HG03064 (cell line): Measurements from ENCODE around the gene ZNF416.
A peak's percentile ranks its signal among the peaks of the same experiment; 100 is the strongest.

ENCODE experiments used
- ATAC-seq: cut with Tn5 transposase; IDR thresholded peaks from one replicate; pipeline ENCODE4 v1.9.1; 2021; ENCODE audit warnings: low read depth; ENCODE audit not compliant: unreplicated experiment

Gene ZNF416

DNA sequence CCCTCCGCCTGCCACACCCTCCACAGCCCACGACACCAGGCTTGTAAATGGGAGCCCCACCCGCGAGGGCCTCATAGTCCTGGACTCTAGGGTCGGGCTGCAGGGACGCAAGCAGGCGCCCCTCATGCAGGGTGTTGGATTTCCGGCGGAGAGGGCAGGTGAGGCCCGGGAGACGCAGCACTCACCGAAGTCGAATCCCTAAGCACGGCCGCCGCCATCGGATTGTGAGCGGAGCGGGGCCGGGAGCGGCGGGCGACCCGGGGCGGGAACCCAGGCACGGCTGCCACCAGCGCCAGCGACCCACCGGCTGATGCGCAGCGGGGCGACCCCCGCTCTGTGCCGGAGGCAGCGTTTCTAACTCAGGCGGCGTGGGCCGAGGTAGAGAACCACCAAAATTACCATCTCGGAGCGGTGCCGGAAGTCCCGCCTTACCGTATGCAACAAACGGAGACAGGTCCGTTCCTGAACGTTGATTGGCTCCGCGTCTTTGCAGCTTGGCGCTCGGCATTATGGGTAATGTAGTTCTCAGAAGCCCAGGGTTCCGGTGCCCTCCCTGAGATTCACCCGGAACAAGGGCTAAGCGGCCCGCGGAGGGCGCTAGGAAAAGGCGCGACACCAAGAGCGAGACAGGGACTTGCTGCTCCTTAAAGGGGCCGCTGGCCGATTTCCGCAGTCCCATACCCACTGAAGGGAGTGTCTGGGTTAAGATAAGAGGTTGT, at the start of gene ZNF416:
Gene ZNF416 (minus strand): TSS at position 425 of the 719 bp plus-strand sequence. CDS start 207 bp downstream, at position 218.
- peak; percentile 77 for ATAC-seq

DNA sequence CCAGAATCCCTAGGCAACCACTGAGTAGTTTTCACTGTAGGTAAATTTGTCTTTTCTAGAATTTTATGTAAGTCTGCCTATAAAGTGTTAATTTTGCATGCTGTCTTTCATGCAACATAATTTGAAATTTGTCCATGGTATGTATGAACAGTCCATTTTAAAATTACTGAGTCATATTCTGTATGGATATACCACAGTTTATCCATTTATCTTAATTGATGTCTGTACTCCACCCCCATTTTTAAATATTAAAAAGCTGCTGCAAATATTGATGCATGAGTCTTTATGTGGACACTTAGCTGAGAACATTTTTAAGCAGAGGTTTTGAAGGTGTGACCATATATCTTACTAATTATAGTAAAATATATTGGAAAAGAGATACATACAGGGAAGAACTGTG, 44.4 kb upstream of the ZNF416 start:
- no peak for ATAC-seq

DNA sequence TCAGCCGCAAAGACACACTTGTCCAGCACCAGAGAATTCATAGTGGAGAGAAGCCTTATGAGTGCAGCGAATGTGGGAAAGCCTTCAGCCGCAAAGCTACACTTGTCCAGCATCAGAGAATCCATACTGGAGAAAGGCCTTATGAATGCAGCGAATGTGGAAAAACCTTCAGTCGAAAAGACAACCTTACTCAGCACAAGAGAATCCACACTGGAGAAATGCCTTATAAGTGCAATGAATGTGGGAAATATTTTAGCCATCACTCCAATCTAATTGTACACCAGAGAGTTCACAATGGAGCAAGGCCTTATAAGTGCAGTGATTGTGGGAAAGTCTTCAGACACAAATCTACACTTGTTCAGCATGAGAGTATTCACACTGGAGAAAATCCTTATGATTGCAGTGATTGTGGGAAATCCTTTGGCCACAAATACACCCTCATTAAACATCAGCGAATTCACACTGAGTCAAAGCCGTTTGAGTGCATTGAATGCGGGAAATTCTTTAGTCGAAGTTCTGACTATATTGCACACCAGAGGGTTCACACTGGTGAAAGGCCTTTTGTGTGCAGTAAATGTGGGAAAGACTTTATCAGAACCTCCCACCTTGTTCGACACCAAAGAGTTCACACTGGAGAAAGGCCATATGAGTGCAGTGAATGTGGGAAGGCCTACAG, 42.1 kb upstream of the ZNF416 start:
- ATAC-seq = no peak

DNA sequence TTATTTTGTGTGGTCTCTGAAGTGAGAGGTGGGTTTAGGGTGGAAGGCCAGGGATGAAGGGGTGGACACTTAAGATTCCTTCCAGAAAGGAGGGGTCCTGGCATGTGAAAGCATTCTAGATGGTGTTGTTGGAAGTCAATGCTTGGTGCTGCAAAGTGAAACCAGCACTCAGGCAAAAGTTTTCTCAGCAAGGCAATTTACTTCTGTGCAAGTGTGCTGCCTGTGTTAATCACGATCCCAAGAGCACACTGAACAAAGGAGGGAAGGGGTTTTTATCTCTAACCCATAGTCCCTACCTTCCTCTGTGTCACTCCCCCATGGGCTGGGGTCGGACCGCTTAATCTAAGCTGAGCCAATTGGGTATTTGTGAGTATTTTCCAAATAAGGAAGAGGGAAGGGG, 36.6 kb upstream of the ZNF416 start:
- no peak for ATAC-seq

DNA sequence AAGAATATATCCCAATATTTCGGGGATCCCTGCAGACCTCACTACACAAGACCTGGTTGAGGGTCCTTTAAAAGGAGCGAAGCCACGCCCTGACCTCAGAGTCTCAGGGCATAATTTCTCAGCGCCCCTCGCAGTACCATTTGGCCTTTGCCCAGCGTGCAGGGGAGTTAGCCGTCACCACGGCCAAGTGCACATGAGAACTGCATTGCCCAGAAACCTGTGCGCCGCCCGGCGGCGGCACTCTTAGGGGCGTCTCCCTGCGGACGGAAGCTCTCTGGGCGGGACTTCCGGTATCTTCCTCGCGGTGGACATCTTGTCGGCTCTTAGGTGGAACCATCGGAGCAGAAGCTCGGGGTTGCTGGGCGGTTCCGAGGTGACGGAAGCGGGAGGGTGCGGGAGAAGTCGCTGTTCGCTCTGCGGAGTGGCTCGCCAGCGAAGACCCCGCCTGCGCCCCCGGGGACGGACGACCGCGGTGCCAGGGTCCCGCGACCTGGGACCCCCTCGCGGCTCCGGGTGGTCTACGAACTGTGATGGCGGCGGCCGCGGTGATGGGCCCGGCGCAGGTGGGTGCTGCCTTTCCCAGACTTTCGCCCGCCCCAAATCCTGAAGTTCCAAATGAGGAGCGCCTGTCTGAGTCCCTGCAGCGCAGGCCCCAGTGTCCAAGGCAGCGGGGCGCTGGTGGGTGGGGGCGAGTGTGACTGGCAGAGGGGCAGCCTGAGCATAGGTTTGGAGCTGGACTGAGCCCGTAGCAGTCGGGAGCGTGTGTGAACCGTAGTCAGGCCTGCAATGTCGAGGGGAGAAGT, 35.4 kb upstream of the ZNF416 start, which contains the start of gene ZNF134:
Gene ZNF134 (plus strand): TSS at position 302 of the 803 bp plus-strand sequence. CDS start 5,227 bp downstream, outside the sequence.
- peak; percentile 89 for ATAC-seq

- no peak for ATAC-seq
Measured at GRCh38 chr19:57611113-57611512, 32.4 kb upstream of the ZNF416 start.

DNA sequence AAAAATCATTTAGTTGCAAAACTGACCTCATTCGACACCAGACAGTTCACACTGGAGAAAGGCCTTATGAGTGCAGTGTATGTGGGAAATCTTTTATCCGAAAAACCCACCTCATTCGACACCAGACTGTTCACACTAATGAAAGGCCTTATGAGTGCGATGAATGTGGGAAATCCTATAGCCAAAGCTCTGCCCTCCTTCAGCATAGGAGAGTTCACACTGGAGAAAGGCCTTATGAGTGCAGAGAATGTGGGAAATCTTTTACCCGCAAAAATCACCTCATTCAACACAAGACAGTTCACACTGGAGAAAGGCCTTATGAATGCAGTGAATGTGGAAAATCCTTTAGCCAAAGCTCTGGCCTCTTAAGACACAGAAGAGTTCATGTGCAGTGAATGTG, 28.2 kb upstream of the ZNF416 start:
- ATAC-seq = no peak

DNA sequence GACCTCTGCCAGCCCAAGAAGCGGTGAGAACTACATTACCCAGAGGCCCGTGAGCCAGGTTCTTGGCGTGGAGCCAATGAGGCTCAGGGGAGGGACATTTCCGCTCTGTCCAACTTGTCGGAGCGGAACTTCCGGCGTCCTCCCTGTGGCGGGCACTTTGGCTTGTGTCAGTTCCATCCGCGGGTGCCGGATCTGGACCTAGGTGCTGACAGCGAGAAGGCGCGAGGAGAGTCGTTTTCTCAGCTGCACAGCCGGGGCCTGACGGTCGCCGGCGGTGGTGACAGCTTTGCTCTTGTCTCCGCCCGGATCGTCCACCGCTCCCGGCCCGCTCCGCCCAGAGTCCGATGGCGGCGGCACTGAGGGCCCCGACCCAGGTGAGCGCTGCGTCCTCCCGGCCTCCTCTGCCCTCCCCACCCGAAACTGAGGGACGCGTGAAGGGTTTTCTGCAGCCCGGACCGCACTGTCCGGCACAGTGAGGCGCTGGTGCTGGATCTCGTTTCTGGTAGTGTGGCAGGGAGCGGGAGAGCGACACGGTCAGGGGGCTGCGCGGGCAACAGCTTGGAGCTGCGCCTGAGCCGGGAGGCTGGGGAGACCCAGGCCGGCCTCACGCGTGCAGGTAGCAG, 21.2 kb upstream of the ZNF416 start, which contains the start of gene ZNF530:
Gene ZNF530 (plus strand): TSS at position 125 of the 623 bp plus-strand sequence. CDS start 4,461 bp downstream, outside the sequence.
- ATAC-seq = peak; percentile 94

- ATAC-seq = no peak
Measured at GRCh38 chr19:57599377-57599760, 20.7 kb upstream of the ZNF416 start.

- ATAC-seq = no peak
Measured at GRCh38 chr19:57587529-57587928, 8.8 kb upstream of the ZNF416 start.

DNA sequence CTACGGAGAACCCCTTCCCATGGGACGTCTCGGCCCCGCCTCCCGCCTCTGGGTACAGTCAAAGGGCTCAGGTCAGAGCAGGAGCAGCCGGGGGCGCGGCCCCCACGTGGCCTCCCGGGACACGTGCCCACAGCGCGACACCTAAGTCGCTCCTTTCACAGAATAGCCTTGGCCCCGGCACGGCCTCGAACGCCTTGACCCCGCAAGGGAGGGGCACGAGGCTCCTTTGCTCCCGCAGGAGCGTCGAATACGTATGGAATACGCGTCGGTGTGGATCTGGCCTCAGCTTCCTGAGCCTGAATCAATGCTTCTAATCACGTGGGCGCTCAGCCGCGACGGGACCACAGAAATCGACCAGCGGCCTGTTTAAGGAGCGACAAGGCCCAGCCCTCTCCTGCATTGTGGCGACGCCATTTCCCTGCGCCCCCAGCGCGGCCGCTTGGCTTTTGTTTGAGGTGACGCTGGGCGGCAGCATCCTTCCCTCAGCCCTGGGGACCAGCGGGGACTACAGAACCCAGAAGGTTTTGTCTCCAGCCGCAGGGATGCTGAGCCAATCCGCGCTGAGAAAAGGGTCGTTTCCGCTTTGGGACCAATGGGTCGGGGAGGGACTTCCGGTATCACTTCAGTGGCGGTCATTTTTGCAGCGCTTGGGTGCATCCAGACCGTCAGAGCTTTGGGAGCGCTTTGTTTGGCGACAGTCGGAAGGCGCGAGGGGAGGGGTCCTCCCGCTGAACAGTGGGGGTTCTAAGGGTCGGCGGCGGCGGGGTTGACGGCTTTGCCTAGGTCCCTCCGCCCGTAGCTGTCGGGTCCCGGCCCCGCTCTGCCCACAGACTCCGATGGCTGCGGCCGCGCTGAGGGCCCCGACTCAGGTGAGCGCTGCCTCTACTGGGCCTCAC, 5.1 kb upstream of the ZNF416 start, which contains the start of gene ZIK1:
Gene ZIK1 (plus strand): TSS at position 625 of the 896 bp plus-strand sequence. CDS start 212 bp downstream, at position 837.
- peak; percentile 77 for ATAC-seq

GRCh38 chr19:57583104-57583520, 4.4 kb upstream of the ZNF416 start:
- ATAC-seq = no peak

GRCh38 chr19:57576661-57577060, 2.0 kb downstream of the ZNF416 start:
- ATAC-seq = no peak

- no peak for ATAC-seq
Measured at GRCh38 chr19:57572415-57572947, 6.2 kb downstream of the ZNF416 start.

DNA sequence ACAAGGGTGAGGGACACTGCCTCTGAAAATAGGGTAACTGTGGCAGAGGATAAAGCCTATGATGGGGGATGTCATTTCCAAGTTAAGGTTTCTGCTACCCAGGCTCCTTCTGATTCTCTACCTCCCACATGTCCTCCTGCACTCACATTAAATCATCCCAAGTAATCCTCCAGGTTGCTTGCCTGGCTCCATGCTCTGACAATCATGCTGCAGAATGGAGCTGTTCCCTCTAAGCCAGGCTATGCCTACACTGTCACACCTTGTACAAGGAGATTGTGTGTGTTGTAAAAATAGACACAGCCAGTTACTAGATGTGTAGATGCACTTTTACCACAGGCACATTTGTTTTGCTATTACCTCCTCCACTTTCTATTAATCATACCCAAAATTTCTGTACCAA, 8.0 kb downstream of the ZNF416 start:
- no peak for ATAC-seq

DNA sequence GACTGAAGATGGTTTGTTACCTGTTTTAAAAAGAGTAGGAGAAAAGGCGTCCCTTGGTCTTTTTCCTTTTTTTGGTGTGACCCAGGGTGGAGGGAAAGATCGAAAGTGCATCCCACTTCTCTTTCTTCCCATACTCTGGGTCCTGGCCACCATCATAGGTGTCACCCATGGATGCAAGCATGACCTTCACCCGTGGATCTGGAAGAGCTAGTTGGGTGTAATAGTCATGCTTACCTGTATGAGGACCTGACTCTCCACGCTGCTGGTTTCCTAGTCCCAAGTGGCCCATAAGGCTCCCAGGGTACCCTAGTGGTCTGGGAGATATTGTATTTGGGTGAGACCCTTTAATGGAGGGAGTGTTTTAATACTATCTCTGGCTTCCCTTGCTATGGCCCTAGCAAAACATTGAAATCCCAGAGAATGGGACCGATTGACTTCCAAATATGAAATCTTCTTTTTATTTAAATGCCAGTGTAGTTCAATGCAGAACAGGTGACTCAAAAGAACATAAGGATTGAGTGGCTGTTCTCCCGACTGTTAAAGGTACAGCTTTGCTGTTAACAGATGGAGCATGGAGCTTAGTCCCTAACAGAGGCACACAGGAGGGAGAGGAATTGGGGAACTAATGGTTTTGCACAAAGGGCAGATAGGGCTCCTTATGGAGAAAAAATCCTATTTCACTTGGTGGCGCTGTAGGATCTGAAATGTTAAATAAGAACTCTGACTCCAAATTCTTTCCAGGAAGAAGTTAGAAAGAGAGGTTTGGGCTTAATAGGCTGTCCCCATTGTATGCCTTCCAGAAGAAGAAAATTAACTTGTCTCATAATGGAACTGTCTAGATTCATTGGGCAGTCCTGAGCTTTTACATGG, 12.1 kb downstream of the ZNF416 start:
- no peak for ATAC-seq

DNA sequence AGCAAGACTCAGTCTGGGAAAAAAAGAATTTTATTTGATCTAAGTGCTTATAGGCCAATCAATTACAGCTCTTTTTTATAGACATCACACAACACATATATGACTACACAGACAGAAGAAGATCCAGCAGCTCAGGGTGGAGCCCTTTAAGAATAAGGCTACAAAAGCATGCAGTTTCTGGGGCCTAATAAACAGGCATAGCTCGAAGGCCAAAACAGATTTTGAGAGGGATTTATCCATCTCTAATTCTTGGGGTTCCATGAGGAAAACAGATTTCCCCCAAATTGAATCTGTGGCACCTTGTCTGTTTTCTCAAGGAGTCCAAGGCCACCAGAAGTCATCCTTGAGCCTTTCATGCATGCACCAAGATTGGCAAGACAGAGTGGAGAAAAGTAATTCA, 15.2 kb downstream of the ZNF416 start:
- ATAC-seq = no peak

DNA sequence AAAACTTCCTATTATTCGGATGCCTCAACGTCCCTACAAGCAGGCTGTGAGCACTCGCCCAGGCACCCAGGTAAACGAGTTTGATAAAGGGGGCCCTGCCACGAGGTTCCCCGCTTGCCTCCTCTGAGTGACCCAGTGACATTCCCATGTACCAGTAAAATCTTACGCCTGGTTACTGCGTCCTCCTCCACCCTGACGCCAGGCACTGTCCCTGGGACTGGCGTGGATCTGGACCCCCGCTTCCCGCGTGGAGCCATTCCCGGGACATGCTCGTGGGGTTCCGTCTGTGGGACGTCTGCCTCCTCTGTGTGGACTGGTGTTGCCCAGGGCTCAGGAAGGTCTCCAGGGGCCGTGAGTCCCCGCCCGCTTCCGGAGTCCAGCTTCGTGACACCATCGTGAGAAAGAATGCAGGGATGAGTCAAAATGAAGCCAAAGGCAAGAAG, 18.6 kb downstream of the ZNF416 start:
- ATAC-seq = no peak
